Measurements from ENCODE around the gene ATG3.

DNA sequence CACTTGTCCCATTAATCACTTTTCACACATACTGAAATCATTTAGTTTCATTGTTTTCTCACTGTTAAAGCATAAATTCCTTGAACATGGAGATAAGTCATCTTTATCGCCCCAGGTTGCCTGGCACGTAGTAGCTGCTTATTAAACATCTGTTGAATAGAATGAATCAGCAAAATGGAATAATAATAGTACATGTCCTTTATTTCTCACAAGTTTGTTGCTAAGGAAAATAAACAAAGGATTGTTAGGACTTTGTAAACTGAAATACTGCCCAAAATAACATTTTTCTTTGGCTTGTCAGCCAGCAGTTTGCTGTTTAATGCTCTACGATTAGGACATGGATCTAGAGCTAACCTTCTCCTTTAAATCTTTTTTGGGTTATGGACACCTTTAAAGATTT lies 17.9 kb upstream of the ATG3 start:
- TF ChIP-seq POLR2A (IDR thresholded peaks at IDR 0.05), result no peak
- TF ChIP-seq, protein P1, sequence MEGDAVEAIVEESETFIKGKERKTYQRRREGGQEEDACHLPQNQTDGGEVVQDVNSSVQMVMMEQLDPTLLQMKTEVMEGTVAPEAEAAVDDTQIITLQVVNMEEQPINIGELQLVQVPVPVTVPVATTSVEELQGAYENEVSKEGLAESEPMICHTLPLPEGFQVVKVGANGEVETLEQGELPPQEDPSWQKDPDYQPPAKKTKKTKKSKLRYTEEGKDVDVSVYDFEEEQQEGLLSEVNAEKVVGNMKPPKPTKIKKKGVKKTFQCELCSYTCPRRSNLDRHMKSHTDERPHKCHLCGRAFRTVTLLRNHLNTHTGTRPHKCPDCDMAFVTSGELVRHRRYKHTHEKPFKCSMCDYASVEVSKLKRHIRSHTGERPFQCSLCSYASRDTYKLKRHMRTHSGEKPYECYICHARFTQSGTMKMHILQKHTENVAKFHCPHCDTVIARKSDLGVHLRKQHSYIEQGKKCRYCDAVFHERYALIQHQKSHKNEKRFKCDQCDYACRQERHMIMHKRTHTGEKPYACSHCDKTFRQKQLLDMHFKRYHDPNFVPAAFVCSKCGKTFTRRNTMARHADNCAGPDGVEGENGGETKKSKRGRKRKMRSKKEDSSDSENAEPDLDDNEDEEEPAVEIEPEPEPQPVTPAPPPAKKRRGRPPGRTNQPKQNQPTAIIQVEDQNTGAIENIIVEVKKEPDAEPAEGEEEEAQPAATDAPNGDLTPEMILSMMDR (IDR thresholded peaks at IDR 0.05 in 4 of 5, conservative IDR thresholded peaks at IDR 0.05 in 1 of 5), result no peak

All from gastrocnemius medialis (tissue), 4 donors.